H9 (cell line): ENCODE measurements around the gene TNFRSF1B. TPM values are rescaled to one million over a fixed set of nuclear protein-coding genes. Genes with fewer than 3 reads are reported as not detected.

Experiments used
- DNase-seq: peaks from one replicate; pipeline ENCODE4 v3.0.0-alpha.2; 2017
- H2AFZ ChIP-seq: one replicate; pipeline ENCODE4 v1.6.1; 2013; ENCODE audit warnings: mild to moderate bottlenecking, low read length, control low read depth, moderate library complexity
- H2AK5ac ChIP-seq: 2 replicates; pipeline ENCODE4 v1.6.1; 2013; ENCODE audit warnings: low read length, control low read depth, mixed read lengths; ENCODE audit not compliant: insufficient read length
- H2BK120ac ChIP-seq: one replicate; pipeline ENCODE4 v1.6.1; 2013; ENCODE audit warnings: low read depth, mild to moderate bottlenecking, low read length, control low read depth, inconsistent platforms; ENCODE audit not compliant: poor library complexity, severe bottlenecking
- H2BK12ac ChIP-seq: 2 replicates; pipeline ENCODE4 v1.6.1; 2013; ENCODE audit warnings: low read length, control low read depth, mixed read lengths, low read depth; ENCODE audit not compliant: insufficient read length
- H2BK15ac ChIP-seq: 2 replicates; pipeline ENCODE4 v1.6.1; 2013; ENCODE audit warnings: low read depth, low read length, control low read depth
- H2BK20ac ChIP-seq: one replicate; pipeline ENCODE4 v1.6.1; 2013; ENCODE audit warnings: low read depth, mild to moderate bottlenecking, low read length, control low read depth, inconsistent platforms; ENCODE audit not compliant: poor library complexity, severe bottlenecking
- H2BK5ac ChIP-seq: 2 replicates; pipeline ENCODE4 v1.6.1; 2013; ENCODE audit warnings: low read length, control low read depth, mixed read lengths; ENCODE audit not compliant: insufficient read length
- H3K14ac ChIP-seq: 2 replicates; pipeline ENCODE4 v1.6.1; 2013; ENCODE audit warnings: low read length, control low read depth; ENCODE audit not compliant: insufficient read depth
- H3K18ac ChIP-seq: 2 replicates; pipeline ENCODE4 v1.6.1; 2013; ENCODE audit warnings: low read depth, mild to moderate bottlenecking, mixed read lengths, low read length, control low read depth; ENCODE audit not compliant: insufficient read length
- H3K23ac ChIP-seq: 2 replicates; pipeline ENCODE4 v1.6.1; 2013; ENCODE audit warnings: low read length, control low read depth, mixed read lengths, low read depth; ENCODE audit not compliant: insufficient read length
- H3K23me2 ChIP-seq: 2 replicates; pipeline ENCODE4 v1.6.1; 2013; ENCODE audit warnings: low read depth, mild to moderate bottlenecking, mixed read lengths, low read length, control low read depth; ENCODE audit not compliant: insufficient read length, poor library complexity, severe bottlenecking
- H3K27ac ChIP-seq: 2 replicates; pipeline ENCODE4 v1.5.1; 2013; ENCODE audit warnings: low read length, control low read depth, mixed read lengths, low read depth; ENCODE audit not compliant: insufficient read length
- H3K27me3 ChIP-seq: 2 replicates; pipeline ENCODE4 v1.6.1; 2013; ENCODE audit warnings: low read length, control low read depth, inconsistent platforms; ENCODE audit not compliant: insufficient read depth
- H3K4ac ChIP-seq: 2 replicates; pipeline ENCODE4 v1.6.1; 2013; ENCODE audit warnings: low read depth, mild to moderate bottlenecking, control low read depth, inconsistent platforms, low read length, moderate library complexity
- H3K4me1 ChIP-seq: 2 replicates; pipeline ENCODE4 v1.6.1; 2013; ENCODE audit warnings: low read length, control low read depth, inconsistent platforms; ENCODE audit not compliant: insufficient read depth
- H3K4me2 ChIP-seq: 2 replicates; pipeline ENCODE4 v1.6.1; 2013; ENCODE audit warnings: low read length, control low read depth, mixed read lengths; ENCODE audit not compliant: insufficient read length, insufficient read depth
- H3K56ac ChIP-seq: 2 replicates; pipeline ENCODE4 v1.6.1; 2013; ENCODE audit warnings: low read depth, mild to moderate bottlenecking, mixed read lengths, low read length, control low read depth; ENCODE audit not compliant: insufficient read length
- H3K79me1 ChIP-seq: 2 replicates; pipeline ENCODE4 v1.6.1; 2013; ENCODE audit warnings: low read depth, mild to moderate bottlenecking, moderate library complexity, low read length, control low read depth, inconsistent platforms; ENCODE audit not compliant: insufficient read depth, poor library complexity, severe bottlenecking
- H3K79me2 ChIP-seq: 2 replicates; pipeline ENCODE4 v1.6.1; 2013; ENCODE audit warnings: low read length, control low read depth, inconsistent platforms; ENCODE audit not compliant: insufficient read depth
- H3K9ac ChIP-seq: 2 replicates; pipeline ENCODE4 v1.6.1; 2013; ENCODE audit warnings: low read length, control low read depth, mixed read lengths; ENCODE audit not compliant: insufficient read length; ENCODE audit errors: extremely low read depth
- H3K9me3 ChIP-seq: one replicate; pipeline ENCODE4 v1.6.1; 2013; ENCODE audit warnings: low read depth, low read length, inconsistent platforms; ENCODE audit not compliant: control insufficient read depth
- H3T11ph ChIP-seq: one replicate; pipeline ENCODE4 v1.6.1; 2013; ENCODE audit warnings: mild to moderate bottlenecking, low read length, control low read depth, inconsistent platforms
- H4K20me1 ChIP-seq: one replicate; pipeline ENCODE4 v1.6.1; 2013; ENCODE audit not compliant: control insufficient read depth, insufficient read length, insufficient read depth
- H4K5ac ChIP-seq: 2 replicates; pipeline ENCODE4 v1.6.1; 2013; ENCODE audit warnings: low read depth, mild to moderate bottlenecking, mixed read lengths, low read length, control low read depth; ENCODE audit not compliant: insufficient read length
- H4K8ac ChIP-seq: replicated peaks from 2 replicates; pipeline ENCODE4 v1.6.1; 2013; ENCODE audit warnings: low read length, control low read depth, mixed read lengths, low read depth; ENCODE audit not compliant: insufficient read length
- H4K91ac ChIP-seq: 2 replicates; pipeline ENCODE4 v1.6.1; 2013; ENCODE audit warnings: low read depth, mild to moderate bottlenecking, moderate library complexity, mixed read lengths, low read length, control low read depth; ENCODE audit not compliant: insufficient read length
- H3K27ac Mint-ChIP-seq, 3 experiments: 2 replicates in 2 of 3; 3 replicates in 1 of 3; pipeline ENCODE4 v1.8.0; 2020 to 2021; ENCODE audit warnings: mixed read lengths in 3 of 3, mild to moderate bottlenecking in 1 of 3, moderate library complexity in 1 of 3
- H3K27me3 Mint-ChIP-seq: 2 replicates; pipeline ENCODE4 v1.8.0; 2021; ENCODE audit warnings: low read depth, mild to moderate bottlenecking, moderate library complexity, mixed read lengths
- H3K36me3 Mint-ChIP-seq, 3 experiments: 2 replicates in 2 of 3; 3 replicates in 1 of 3; pipeline ENCODE4 v1.8.0; 2020 to 2021; ENCODE audit warnings: low read depth in 3 of 3, mixed read lengths in 3 of 3; ENCODE audit not compliant: insufficient read depth in 1 of 3
- H3K4me1 Mint-ChIP-seq, 2 experiments: 2 replicates each; pipeline ENCODE4 v1.8.0; 2020; ENCODE audit warnings: mixed read lengths in 2 of 2
- H3K4me3 Mint-ChIP-seq, 2 experiments: 2 replicates in 1 of 2; 3 replicates in 1 of 2; pipeline ENCODE4 v1.8.0; 2020 to 2021; ENCODE audit warnings: mild to moderate bottlenecking in 2 of 2, mixed read lengths in 2 of 2, moderate library complexity in 1 of 2
- H3K9me3 Mint-ChIP-seq, 2 experiments: 2 replicates in 1 of 2; 3 replicates in 1 of 2; pipeline ENCODE4 v1.8.0; 2020; ENCODE audit warnings: mild to moderate bottlenecking in 2 of 2, mixed read lengths in 2 of 2, moderate library complexity in 1 of 2
- WGBS: extraction: QIAGEN DNeasy Blood & Tissue Kit; methylation state at CpG from one replicate; pipeline ENCODE4 v1.1.7; 2013; ENCODE audit warnings: missing lambda C conversion rate, low lambda C conversion rate, mixed read lengths; ENCODE audit not compliant: insufficient read length; ENCODE audit errors: extremely low coverage; 5-methylcytosine and 5-hydroxymethylcytosine counted together
- total RNA-seq: library from RNA; stranded (reverse); gene quantifications from 2 replicates; pipeline ENCODE4 v1.2.1, GENCODE V29; 2021
- TF ChIP-seq, protein P1 (sequence below): fragments of 200-600 bp; sonication (generic); conservative IDR thresholded peaks from 3 replicates; pipeline ENCODE4 v1.8.0; 2021; ENCODE audit warnings: antibody characterized with exemption, mild to moderate bottlenecking

Gene TNFRSF1B
- total RNA-seq, 1 experiment from 2014 or later, result 0.57 TPM

DNA sequence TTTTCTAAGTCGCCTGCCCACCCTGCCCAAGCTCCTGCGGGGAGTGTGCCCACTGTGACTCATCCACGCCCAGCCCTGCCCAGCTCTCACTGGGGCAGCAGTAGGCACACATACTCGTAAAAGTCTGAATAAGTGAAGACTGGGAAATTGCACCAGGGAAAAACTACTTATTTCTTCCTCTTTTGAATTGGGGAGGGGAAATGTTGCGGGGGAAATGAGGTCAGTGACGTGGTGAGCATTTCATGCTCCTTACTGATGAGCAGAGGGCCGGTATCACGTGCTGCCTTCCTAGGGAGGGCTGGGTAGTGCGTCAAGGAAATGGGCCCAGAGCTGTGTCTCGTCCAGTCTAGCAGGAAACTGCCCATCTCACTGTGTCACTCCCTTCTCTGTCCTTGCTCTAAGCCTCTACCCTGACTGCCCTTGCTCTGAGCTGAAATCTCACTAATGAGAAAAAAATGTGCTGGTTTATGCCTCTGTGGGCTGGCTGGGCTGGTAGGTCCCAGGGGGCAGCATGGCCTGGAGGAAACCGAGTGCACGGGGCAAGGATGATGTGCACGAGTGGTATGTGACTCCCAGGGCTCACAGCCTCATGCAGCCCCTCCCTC, 13.5 kb upstream of the TNFRSF1B start:
- no peak overlapping the region for H3K4me3 Mint-ChIP-seq
- no peak overlapping the region for H3K27ac Mint-ChIP-seq
- H2AK5ac ChIP-seq, result no peak overlapping the region
- TF ChIP-seq, protein P1, sequence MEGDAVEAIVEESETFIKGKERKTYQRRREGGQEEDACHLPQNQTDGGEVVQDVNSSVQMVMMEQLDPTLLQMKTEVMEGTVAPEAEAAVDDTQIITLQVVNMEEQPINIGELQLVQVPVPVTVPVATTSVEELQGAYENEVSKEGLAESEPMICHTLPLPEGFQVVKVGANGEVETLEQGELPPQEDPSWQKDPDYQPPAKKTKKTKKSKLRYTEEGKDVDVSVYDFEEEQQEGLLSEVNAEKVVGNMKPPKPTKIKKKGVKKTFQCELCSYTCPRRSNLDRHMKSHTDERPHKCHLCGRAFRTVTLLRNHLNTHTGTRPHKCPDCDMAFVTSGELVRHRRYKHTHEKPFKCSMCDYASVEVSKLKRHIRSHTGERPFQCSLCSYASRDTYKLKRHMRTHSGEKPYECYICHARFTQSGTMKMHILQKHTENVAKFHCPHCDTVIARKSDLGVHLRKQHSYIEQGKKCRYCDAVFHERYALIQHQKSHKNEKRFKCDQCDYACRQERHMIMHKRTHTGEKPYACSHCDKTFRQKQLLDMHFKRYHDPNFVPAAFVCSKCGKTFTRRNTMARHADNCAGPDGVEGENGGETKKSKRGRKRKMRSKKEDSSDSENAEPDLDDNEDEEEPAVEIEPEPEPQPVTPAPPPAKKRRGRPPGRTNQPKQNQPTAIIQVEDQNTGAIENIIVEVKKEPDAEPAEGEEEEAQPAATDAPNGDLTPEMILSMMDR, result no peak
- H3K9ac ChIP-seq, result no peak overlapping the region
- H3K14ac ChIP-seq, result no peak overlapping the region
- H3K23ac ChIP-seq, result no peak overlapping the region
- no peak overlapping the region for H2BK120ac ChIP-seq
- peaks cover 10 to 15% of the 10 kb centered on the region in 2 experiments for H3K4me1 Mint-ChIP-seq
- no peaks in the 10 kb centered on the region for H3K36me3 Mint-ChIP-seq
- no peak overlapping the region for H2BK20ac ChIP-seq
- H3K4ac ChIP-seq, result no peak overlapping the region
- H3K9me3 ChIP-seq, result no peaks in the 10 kb centered on the region
- H3T11ph ChIP-seq, result no peak overlapping the region
- H4K91ac ChIP-seq, result no peak overlapping the region
- H3K18ac ChIP-seq, result no peak overlapping the region
- H3K27me3 ChIP-seq, result no peaks in the 10 kb centered on the region
- H2BK15ac ChIP-seq, result no peak overlapping the region
- H3K27ac ChIP-seq, result no peak overlapping the region
- H2AFZ ChIP-seq, result no peak overlapping the region
- H3K9me3 Mint-ChIP-seq, result no peaks in the 10 kb centered on the region; a peak in 1 of 5 replicates
- H3K79me2 ChIP-seq, result no peaks in the 10 kb centered on the region
- peaks cover 12% of the 10 kb centered on the region for H3K27me3 Mint-ChIP-seq
- no peak overlapping the region for H4K8ac ChIP-seq
- WGBS, result no CpG with 5 or more reads among the region's 13 CpGs
- no peak for DNase-seq
- H3K79me1 ChIP-seq, result no peaks in the 10 kb centered on the region
- no peaks in the 10 kb centered on the region for H4K20me1 ChIP-seq
- no peak overlapping the region for H2BK5ac ChIP-seq
- H3K4me1 ChIP-seq, result peaks cover 3% of the 10 kb centered on the region; the same call in 1 of the 2 replicates
- no peak overlapping the region for H4K5ac ChIP-seq
- H3K56ac ChIP-seq, result no peak overlapping the region
- no peak overlapping the region for H3K4me2 ChIP-seq
- H3K23me2 ChIP-seq, result no peaks in the 10 kb centered on the region
- no peak overlapping the region for H2BK12ac ChIP-seq
